GM19452 (cell line): Measurements from ENCODE around the gene WDR62.

Experiments used
- ATAC-seq: cut with Tn5 transposase; IDR thresholded peaks from one replicate; pipeline ENCODE4 v1.9.1; 2021; ENCODE audit not compliant: unreplicated experiment

WDR62 gene

GRCh38 chr19:36054733-36055686, at the start of gene WDR62:
TSS of gene WDR62 (plus strand) at chr19:36054897. CDS start at chr19:36054972, 75 bp downstream.
- peak; percentile 69 for ATAC-seq

GRCh38 chr19:36006955-36007354, 47.7 kb upstream of the WDR62 start:
- no peak for ATAC-seq

GRCh38 chr19:36008336-36008978, 46.2 kb upstream of the WDR62 start, which contains the start of gene SYNE4:
TSS of gene SYNE4 (minus strand) at chr19:36008813. CDS start at chr19:36008681, 132 bp downstream.
- no peak for ATAC-seq

GRCh38 chr19:36009220-36009619, 45.5 kb upstream of the WDR62 start:
- no peak for ATAC-seq

GRCh38 chr19:36009633-36010379, 44.9 kb upstream of the WDR62 start:
- no peak for ATAC-seq

- ATAC-seq = no peak
Observed at GRCh38 chr19:36010402-36010801, 44.3 kb upstream of the WDR62 start.

- no peak for ATAC-seq
Observed at GRCh38 chr19:36013280-36014011, 41.3 kb upstream of the WDR62 start.

GRCh38 chr19:36014012-36014924, 40.4 kb upstream of the WDR62 start, which contains the start of gene ALKBH6:
TSS of gene ALKBH6 (minus strand) at chr19:36014213. CDS start at chr19:36013397, 816 bp downstream.
- ATAC-seq = peak; percentile 96

- ATAC-seq = no peak
Observed at GRCh38 chr19:36019061-36019670, 35.5 kb upstream of the WDR62 start.

- ATAC-seq = no peak
Observed at GRCh38 chr19:36023432-36023831, 31.3 kb upstream of the WDR62 start.

- no peak for ATAC-seq
Observed at GRCh38 chr19:36025541-36025940, 29.2 kb upstream of the WDR62 start.

GRCh38 chr19:36026091-36026876, 28.4 kb upstream of the WDR62 start:
- ATAC-seq = no peak

- ATAC-seq = no peak
Observed at GRCh38 chr19:36027696-36028095, 27.0 kb upstream of the WDR62 start.

GRCh38 chr19:36028313-36029041, 26.2 kb upstream of the WDR62 start:
- no peak for ATAC-seq

GRCh38 chr19:36030264-36031148, 24.2 kb upstream of the WDR62 start:
- ATAC-seq = no peak

- no peak for ATAC-seq
Observed at GRCh38 chr19:36031308-36031707, 23.4 kb upstream of the WDR62 start.
